ENCODE data around the gene MAP2K7. TPM values are rescaled to one million over a fixed set of nuclear protein-coding genes. Genes with fewer than 3 reads are reported as not detected.

Gene MAP2K7
- total RNA-seq, 4 donors from 2014 or later: 11.9 to 125 (median 20.9) TPM

DNA sequence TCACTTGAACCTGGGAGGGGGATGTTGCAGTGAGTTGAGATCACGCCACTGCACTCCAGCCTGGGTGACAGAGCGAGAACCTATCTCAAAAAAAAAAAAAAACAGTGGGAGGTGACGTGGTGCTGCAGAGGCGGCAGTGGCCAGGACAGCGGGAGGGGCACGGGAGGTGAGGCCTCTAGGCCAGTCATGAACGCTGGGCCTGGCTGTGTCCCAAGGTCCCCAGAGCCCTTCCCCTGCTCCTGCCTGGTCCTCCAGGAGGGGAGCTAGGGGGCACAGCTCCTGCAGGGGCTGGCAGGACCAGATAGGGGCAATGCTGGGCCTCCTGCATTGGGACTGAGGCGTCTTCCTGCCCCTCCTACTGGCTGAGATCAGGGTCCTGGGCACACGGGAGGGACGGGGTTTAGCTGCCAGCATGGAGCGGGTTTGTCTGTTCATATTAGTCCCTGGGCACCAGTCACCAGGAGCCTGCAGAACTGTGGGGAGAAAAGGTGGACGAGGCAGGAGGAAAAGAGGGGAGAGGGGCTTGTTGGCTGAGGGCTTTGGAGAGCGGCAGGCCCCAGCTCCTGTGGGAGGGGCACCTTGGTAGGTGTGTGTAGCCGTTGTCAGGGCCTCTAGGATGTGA lies 4.5 kb downstream of the MAP2K7 start:
- Histone ChIP-seq H3K4me3 (no peak overlapping the region), H3K36me3 (peaks cover 0 to 29% (median 14%) of the 10 kb centered on the region in 4 donors), H3K27ac (no peak overlapping the region), H3K4me1 (peaks cover 15 to 24% (median 17%) of the 10 kb centered on the region in 4 donors), H3K27me3 (no peaks in the 10 kb centered on the region), H3K9me3 (no peaks in the 10 kb centered on the region)
- TF ChIP-seq, protein P1, sequence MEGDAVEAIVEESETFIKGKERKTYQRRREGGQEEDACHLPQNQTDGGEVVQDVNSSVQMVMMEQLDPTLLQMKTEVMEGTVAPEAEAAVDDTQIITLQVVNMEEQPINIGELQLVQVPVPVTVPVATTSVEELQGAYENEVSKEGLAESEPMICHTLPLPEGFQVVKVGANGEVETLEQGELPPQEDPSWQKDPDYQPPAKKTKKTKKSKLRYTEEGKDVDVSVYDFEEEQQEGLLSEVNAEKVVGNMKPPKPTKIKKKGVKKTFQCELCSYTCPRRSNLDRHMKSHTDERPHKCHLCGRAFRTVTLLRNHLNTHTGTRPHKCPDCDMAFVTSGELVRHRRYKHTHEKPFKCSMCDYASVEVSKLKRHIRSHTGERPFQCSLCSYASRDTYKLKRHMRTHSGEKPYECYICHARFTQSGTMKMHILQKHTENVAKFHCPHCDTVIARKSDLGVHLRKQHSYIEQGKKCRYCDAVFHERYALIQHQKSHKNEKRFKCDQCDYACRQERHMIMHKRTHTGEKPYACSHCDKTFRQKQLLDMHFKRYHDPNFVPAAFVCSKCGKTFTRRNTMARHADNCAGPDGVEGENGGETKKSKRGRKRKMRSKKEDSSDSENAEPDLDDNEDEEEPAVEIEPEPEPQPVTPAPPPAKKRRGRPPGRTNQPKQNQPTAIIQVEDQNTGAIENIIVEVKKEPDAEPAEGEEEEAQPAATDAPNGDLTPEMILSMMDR (IDR thresholded peaks at IDR 0.05): no peak
- TF ChIP-seq POLR2AphosphoS5 (IDR thresholded peaks at IDR 0.05): no peak
- no peak for TF ChIP-seq EP300 (IDR thresholded peaks at IDR 0.05; ENCODE audit: low read depth)
- no peak for TF ChIP-seq POLR2A (IDR thresholded peaks at IDR 0.05)
- no peak for DNase-seq
- 81% methylated on average over 14 of the region's 14 CpGs; no CpG with 5 or more reads in 1 of the 2 donors for WGBS, 2 donors (ENCODE audit: low coverage in 1 of 2)
- in situ Hi-C loops (cut with MboI; ENCODE audit: low pct_ligation_motif_present in 1 of 4, low pct_unique_long_range_greater_than_20kb in 1 of 4, low sequenced_read_pairs in 3 of 4) (no loop called here), intact Hi-C loops (cut with DNase I; ENCODE audit: low total_unique reads) (loop anchor here (5.0 kb wide), 1 partner anchor 1551 kb away; no protein-coding TSS in a partner anchor)

DNA sequence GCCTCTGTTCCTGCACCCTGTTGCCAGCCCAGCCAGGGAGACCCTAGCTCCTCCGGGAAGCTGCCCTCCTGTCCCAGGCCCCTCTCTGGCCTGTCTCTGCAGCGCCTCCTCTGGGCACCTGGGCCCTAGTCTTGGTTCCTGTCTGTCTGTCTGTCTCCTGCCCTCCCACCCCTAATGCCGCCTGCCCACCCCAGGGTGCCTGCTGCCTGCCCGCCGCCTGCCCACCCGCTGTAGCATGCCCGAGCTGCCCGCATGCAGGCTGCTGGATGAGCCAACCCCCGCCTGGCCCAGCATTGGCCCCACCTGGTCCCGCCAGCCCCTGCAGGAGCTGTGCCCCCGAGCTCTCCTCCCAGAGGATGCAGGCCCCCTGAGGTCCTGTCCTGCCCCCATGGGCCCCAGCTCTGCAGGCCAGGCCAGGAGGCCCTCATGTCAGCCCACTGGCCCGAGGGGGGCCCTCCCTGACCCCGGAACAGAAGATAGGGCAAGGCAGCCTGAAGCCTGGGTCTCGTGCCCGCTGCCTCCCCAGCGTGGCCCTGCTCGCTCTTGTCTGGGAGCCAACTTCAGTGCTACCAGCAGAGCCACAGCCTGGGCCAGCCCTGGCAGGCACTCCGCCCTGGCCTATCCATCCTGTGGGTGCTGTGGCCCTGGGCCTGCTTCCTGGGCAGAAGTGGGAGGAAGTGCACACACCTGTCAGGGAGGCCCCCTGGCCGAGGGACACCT lies 5.2 kb downstream of the MAP2K7 start:
- peaks cover 0 to 29% (median 14%) of the 10 kb centered on the region in 4 donors for H3K36me3 ChIP-seq
- DNase-seq: no peak
- intact Hi-C loops (cut with DNase I; ENCODE audit: low total_unique reads): loop anchor here (5.0 kb wide), 1 partner anchor 1552 kb away; no protein-coding TSS in a partner anchor

DNA sequence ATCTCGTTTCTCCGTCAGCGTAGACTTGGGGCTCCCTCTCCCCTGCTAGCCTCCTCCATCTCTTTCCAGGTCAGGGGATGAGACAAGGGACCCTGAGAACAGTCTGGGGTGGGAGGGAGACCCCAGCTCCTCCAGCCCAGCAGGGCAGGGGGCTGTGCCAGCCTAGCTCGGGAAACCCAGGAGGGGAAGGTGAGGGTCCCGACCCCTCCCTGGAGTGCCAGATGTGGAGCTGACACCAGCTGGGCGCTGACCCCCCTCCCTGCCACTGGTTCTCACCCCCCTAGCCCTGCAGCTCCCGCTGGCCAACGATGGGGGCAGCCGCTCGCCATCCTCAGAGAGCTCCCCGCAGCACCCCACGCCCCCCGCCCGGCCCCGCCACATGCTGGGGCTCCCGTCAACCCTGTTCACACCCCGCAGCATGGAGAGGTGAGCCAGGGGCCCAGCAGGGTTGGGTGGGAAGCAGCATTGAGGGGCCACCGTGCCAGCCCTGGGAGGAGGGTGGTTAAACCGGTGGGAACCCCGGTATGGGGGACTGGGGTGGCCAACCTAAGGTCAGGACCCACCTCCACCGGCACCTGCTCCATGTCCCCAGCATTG lies 5.9 kb downstream of the MAP2K7 start:
- H3K4me3 ChIP-seq: no peak overlapping the region
- H3K27me3 ChIP-seq: peaks cover 8% of the 10 kb centered on the region
- TF ChIP-seq POLR2A (IDR thresholded peaks at IDR 0.05) (no peak), POLR2AphosphoS5 (IDR thresholded peaks at IDR 0.05) (no peak), EP300 (IDR thresholded peaks at IDR 0.05; ENCODE audit: low read depth) (no peak)
- TF ChIP-seq, protein P1 (IDR thresholded peaks at IDR 0.05): no peak
- H3K36me3 ChIP-seq: peaks cover 0 to 29% (median 14%) of the 10 kb centered on the region in 4 donors
- in situ Hi-C loops (cut with MboI; ENCODE audit: low pct_ligation_motif_present in 1 of 4, low pct_unique_long_range_greater_than_20kb in 1 of 4, low sequenced_read_pairs in 3 of 4) (no loop called here), intact Hi-C loops (cut with DNase I; ENCODE audit: low total_unique reads) (loop anchor here (5.0 kb wide), 1 partner anchor 1552 kb away; no protein-coding TSS in a partner anchor)
- DNase-seq: no peak
- WGBS, 2 donors (ENCODE audit: low coverage in 1 of 2): 92% methylated on average over 21 of the region's 21 CpGs; no CpG with 5 or more reads in 1 of the 2 donors
- no peaks in the 10 kb centered on the region for H3K9me3 ChIP-seq
- peaks cover 12 to 18% (median 15%) of the 10 kb centered on the region in 4 donors for H3K4me1 ChIP-seq
- H3K27ac ChIP-seq: no peak overlapping the region

More for the DNA sequence above, 5.2 kb downstream of the MAP2K7 start:
- peaks cover 15 to 23% (median 17%) of the 10 kb centered on the region in 4 donors for H3K4me1 ChIP-seq
- H3K27me3 ChIP-seq: peaks cover under 1% of the 10 kb centered on the region
- H3K27ac ChIP-seq: no peak overlapping the region
- H3K4me3 ChIP-seq: no peak overlapping the region
- no peak for TF ChIP-seq POLR2AphosphoS5 (IDR thresholded peaks at IDR 0.05)
- no peak for TF ChIP-seq POLR2A (IDR thresholded peaks at IDR 0.05)
- TF ChIP-seq EP300 (IDR thresholded peaks at IDR 0.05; ENCODE audit: low read depth): no peak
- TF ChIP-seq, protein P1 (IDR thresholded peaks at IDR 0.05): no peak
- in situ Hi-C loops (cut with MboI; ENCODE audit: low pct_ligation_motif_present in 1 of 4, low pct_unique_long_range_greater_than_20kb in 1 of 4, low sequenced_read_pairs in 3 of 4): no loop called here
- no peaks in the 10 kb centered on the region for H3K9me3 ChIP-seq
- 91% methylated on average over 13 of the region's 19 CpGs; no CpG with 5 or more reads in 1 of the 2 donors for WGBS, 2 donors (ENCODE audit: low coverage in 1 of 2)

Data from transverse colon (tissue), 4 donors.